K562 (cell line): ENCODE results near the gene ESPN. TPM values are rescaled to one million over a fixed set of nuclear protein-coding genes. Genes with fewer than 3 reads are reported as not detected.
A peak's percentile ranks its signal among the peaks of the same experiment; 100 is the strongest.

ENCODE experiments used
- ATAC-seq: fragments of 200-7000 bp; cut with Tn5 transposase; 3 replicates; pipeline ENCODE4 v1.9.1; 2020; ENCODE audit warnings: moderate library complexity
- BruUV-seq: library from RNA; stranded (reverse); fragments of 400-500 nt; replicated peaks from 2 replicates; lab custom pipeline; 2021; lab: Mats Ljungman, UMichigan
- CTCF ChIA-PET: fragments of 300-600 bp; formaldehyde crosslinking; extraction: SDS; loops from one replicate; lab custom pipeline; 2021; ENCODE audit warnings: low intra/inter-chr PET ratio; lab: Yijun Ruan, JAX
- POLR2A ChIA-PET: fragments of 300-600, 350-650 bp; sonication (Branson Sonifier 250); formaldehyde crosslinking; extraction: SDS; loops from one replicate; lab custom pipeline; 2021; ENCODE audit warnings: antibody characterized with exemption, inconsistent platforms; lab: Yijun Ruan, JAX
- DNase-seq, 4 experiments: peaks; one replicate each; pipeline versions ENCODE4 v3.0.0 to v3.0.0-alpha.2; 2011 to 2018; ENCODE audit warnings: low spot score in 3 of 4, mixed read lengths in 3 of 4; ENCODE audit errors: extremely low read depth in 1 of 4
- FAIRE-seq: peaks from 2 replicates; lab custom pipeline; 2011; peaks lifted over from hg19 to GRCh38; lab: Jason Lieb, UNC
- H2AFZ ChIP-seq: 2 replicates; pipeline ENCODE4 v1.6.0; 2011; ENCODE audit warnings: low read depth, low read length, control low read depth, inconsistent platforms
- H3K27ac ChIP-seq: fragments of 200-600 bp; 3 replicates; pipeline ENCODE4 v1.8.0; 2011; ENCODE audit warnings: low read depth, mild to moderate bottlenecking, control low read depth, inconsistent platforms, low read length, moderate library complexity, mixed read lengths; ENCODE audit errors: extremely low read depth
- H3K27me3 ChIP-seq, 2 experiments: fragments of 300-600 bp in 1 of 2; 2 replicates in 1 of 2; 3 replicates in 1 of 2; pipeline versions ENCODE4 v1.6.0 to v1.8.0; 2011; ENCODE audit warnings: inconsistent platforms in 2 of 2, low read length in 2 of 2, mild to moderate bottlenecking in 1 of 2, mixed read lengths in 1 of 2, moderate library complexity in 1 of 2; ENCODE audit not compliant: control insufficient read depth in 2 of 2, insufficient read depth in 2 of 2
- H3K36me3 ChIP-seq: fragments of 300-600 bp; 3 replicates; pipeline ENCODE4 v1.8.0; 2011; ENCODE audit warnings: mild to moderate bottlenecking, low read length, inconsistent platforms; ENCODE audit not compliant: control insufficient read depth, insufficient read depth
- H3K4me1 ChIP-seq, 2 experiments: fragments of 200-600 bp in 1 of 2; replicated peaks in 1 of 2; 2 replicates in 1 of 2; 3 replicates in 1 of 2; pipeline versions ENCODE4 v1.5.1 to v1.8.0; 2011; ENCODE audit warnings: inconsistent platforms in 2 of 2, low read length in 2 of 2, mild to moderate bottlenecking in 1 of 2, mixed read lengths in 1 of 2, moderate library complexity in 1 of 2; ENCODE audit not compliant: control insufficient read depth in 2 of 2, insufficient read depth in 2 of 2
- H3K4me2 ChIP-seq: 2 replicates; pipeline ENCODE4 v1.6.1; 2011; ENCODE audit warnings: low read length, control low read depth, inconsistent platforms, mixed read lengths; ENCODE audit not compliant: insufficient read depth
- H3K4me3 ChIP-seq: fragments of 200-600 bp; sonication (generic), shearing (Covaris generic); 2 replicates; pipeline ENCODE4 v1.5.1; 2016; ENCODE audit warnings: control low read depth, inconsistent platforms
- H3K79me2 ChIP-seq: fragments of 200-600 bp; 3 replicates; pipeline ENCODE4 v1.8.0; 2011; ENCODE audit warnings: low read length, inconsistent platforms; ENCODE audit not compliant: control insufficient read depth, insufficient read depth
- H3K9ac ChIP-seq, 2 experiments: 2 replicates each; pipeline versions ENCODE4 v1.6.0 to v1.6.1; 2011; ENCODE audit warnings: low read depth in 2 of 2, low read length in 2 of 2, control low read depth in 1 of 2, inconsistent platforms in 1 of 2, mild to moderate bottlenecking in 1 of 2, mixed read lengths in 1 of 2; ENCODE audit not compliant: insufficient read depth in 1 of 2
- H3K9me1 ChIP-seq: one replicate; pipeline ENCODE4 v1.6.0; 2011; ENCODE audit warnings: inconsistent platforms, mild to moderate bottlenecking, low read length, moderate library complexity; ENCODE audit not compliant: control insufficient read depth, insufficient read depth
- H3K9me3 ChIP-seq: replicated peaks from 2 replicates; pipeline ENCODE4 v1.5.1; 2011; ENCODE audit warnings: low read depth, low read length, inconsistent platforms; ENCODE audit not compliant: control insufficient read depth, insufficient read depth
- H4K20me1 ChIP-seq: replicated peaks from 2 replicates; pipeline ENCODE4 v1.6.1; 2011; ENCODE audit warnings: low read length, inconsistent platforms, mixed read lengths; ENCODE audit not compliant: control insufficient read depth, insufficient read depth
- ATF1 ChIP-seq, 2 experiments: fragments of 450-650 bp in 1 of 2; IDR thresholded peaks; 2 replicates each; pipeline ENCODE4 v1.6.1; 2016; ENCODE audit warnings: missing compliant biosample characterization in 1 of 2, missing genetic modification characterization in 1 of 2
- NR2C2 ChIP-seq, 2 experiments: fragments of 200-800 bp in 1 of 2; sonication (Bioruptor generic) in 1 of 2; sonication (generic) in 1 of 2; formaldehyde crosslinking in 1 of 2; IDR thresholded peaks; 2 replicates each; pipeline versions ENCODE4 v1.6.1 to v1.8.0; 2016 to 2022; ENCODE audit warnings: mild to moderate bottlenecking in 1 of 2, missing compliant biosample characterization in 1 of 2, missing genetic modification characterization in 1 of 2, missing genetic modification reagents in 1 of 2
- REST ChIP-seq, 2 experiments: fragments of 450-650 bp; formaldehyde crosslinking in 1 of 2; IDR thresholded peaks; 2 replicates each; pipeline versions ENCODE4 v1.4.0 to v1.6.1; 2014 to 2020; ENCODE audit warnings: mild to moderate bottlenecking in 2 of 2, borderline replicate concordance in 1 of 2, low read depth in 1 of 2
- SAFB ChIP-seq: fragments of 200-400 bp; formaldehyde crosslinking; IDR thresholded peaks from 2 replicates; pipeline ENCODE4 v1.6.1; 2017; ENCODE audit warnings: low read depth, low read length, borderline replicate concordance
- TFAP4 ChIP-seq: sonication (generic); formaldehyde crosslinking; IDR thresholded peaks from 2 replicates; pipeline ENCODE4 v1.8.0; 2022; ENCODE audit warnings: missing genetic modification reagents, mild to moderate bottlenecking, moderate library complexity, borderline replicate concordance
- UBTF ChIP-seq, 2 experiments: IDR thresholded peaks; 2 replicates each; pipeline ENCODE4 v1.6.1; 2012; ENCODE audit warnings: improper control_type of control experiment in 2 of 2, low read depth in 2 of 2, low read length in 2 of 2, borderline replicate concordance in 1 of 2
- ZFX ChIP-seq: sonication (generic); formaldehyde crosslinking; IDR thresholded peaks from 2 replicates; pipeline ENCODE4 v1.8.0; 2022; ENCODE audit warnings: mild to moderate bottlenecking, missing genetic modification reagents, moderate library complexity
- WGBS: fragments of 100-300 bp; shearing (Covaris generic); methylation state at CpG from one replicate; pipeline ENCODE4 v1.1.6; 2016; ENCODE audit warnings: low coverage, mixed read lengths; ENCODE audit not compliant: insufficient coverage; ENCODE audit errors: missing lambda C conversion rate; 5-methylcytosine and 5-hydroxymethylcytosine counted together
- in situ Hi-C: fragments of 300-500 bp; cut with MboI; formaldehyde crosslinking; loops from 4 replicates; pipeline ENCODE4 v1.15.0; 2018; ENCODE audit warnings: inconsistent platforms, mixed read lengths
- intact Hi-C: fragments of 100-400 bp; cut with micrococcal nuclease; formaldehyde crosslinking; loops from 2 replicates; pipeline ENCODE4 v1.14.2; 2022
- polyA plus RNA-seq, 8 experiments: library from polyadenylated mRNA; depleted of rRNA in 4 of 8; stranded (reverse) in 5 of 8; unstranded in 3 of 8; fragments of >200 nt; fragmentation: Nextera tagmentation in 2 of 8; fragmentation: Illumina TruSeq in 1 of 8; extraction: Ambion mirVana in 2 of 8; extraction: Trizol in 1 of 8; gene quantifications; 2 replicates each; pipeline versions ENCODE4 v1.2.1 to v1.2.3, GENCODE V29; 2011 to 2014; ENCODE audit warnings: inconsistent platforms in 1 of 8, missing spikeins in 1 of 8
- total RNA-seq, 7 experiments: library from RNA; depleted of rRNA in 6 of 7; stranded (reverse); fragments of >200 nt in 6 of 7; fragmentation: Illumina TruSeq in 2 of 7; extraction: Trizol in 2 of 7; gene quantifications; 2 replicates each; pipeline versions ENCODE4 v1.2.1 to v1.2.3, GENCODE V29; 2011 to 2021; ENCODE audit warnings: low replicate concordance in 1 of 7

ESPN gene
- total and polyA plus RNA-seq, 9 of the 15 experiments (the other 6 are each of a cell fraction or from before 2014, with no cell fraction given), result 0.07 to 1.2 (median 0.45) TPM; not detected in 3

GRCh38 chr1:6420454-6421042 is 4.0 kb upstream of the ESPN start:
- peak; percentile 21 for ATAC-seq
- Histone ChIP-seq H3K9ac (peak overlapping the region in 1 of 2 experiments; percentile 87; a peak in 2 of 4 replicates), H3K4me3 (peak overlapping the region; percentile 15; the same call in 1 of the 2 replicates), H3K4me2 (peak overlapping the region; percentile 55), H3K36me3 (no peaks in the 10 kb centered on the region), H3K9me3 (no peaks in the 10 kb centered on the region), H3K27me3 (peaks cover 52 to 89% of the 10 kb centered on the region in 2 experiments; a peak in 4 of 5 replicates), H3K27ac (no peak overlapping the region), H2AFZ (peak overlapping the region; percentile 67), H4K20me1 (peaks cover 29% of the 10 kb centered on the region; the same call in 1 of the 2 replicates), H3K4me1 (peaks cover 15 to 50% of the 10 kb centered on the region in 2 experiments), H3K79me2 (no peaks in the 10 kb centered on the region), H3K9me1 (no peaks in the 10 kb centered on the region)
- 5% methylated on average over 44 of the region's 44 CpGs for WGBS
- ChIA-PET CTCF (no interaction called here), POLR2A (interaction anchor here (0.7 to 3.5 kb wide), 3 partner anchors 8 to 56 kb away, joined by 3 to 16 read pairs (median 3); partner anchors contain the start of gene ACOT7)
- no peak for FAIRE-seq
- intact Hi-C loops, result no loop called here
- BruUV-seq, result no TSS peak
- peak; percentile 64 to 94 (median 84) for DNase-seq
- in situ Hi-C loops, result no loop called here
- TF ChIP-seq REST (IDR thresholded peaks at IDR 0.05; ENCODE audit: borderline replicate concordance) (peak; percentile 68), REST (CRISPR knock-in tag; IDR thresholded peaks at IDR 0.05; ENCODE audit: low read depth) (peak; percentile 78; the same call in 1 of the 2 replicates), TFAP4 (CRISPR knock-in tag) (peak; percentile 51; the same call in 1 of the 2 replicates), UBTF (IDR thresholded peaks at IDR 0.05; ENCODE audit: borderline replicate concordance in 1 of 2, low read depth in 2 of 2, low read length in 2 of 2) (peak in 1 of 2 experiments; percentile 16; a peak in 1 of 4 replicates), ZFX (CRISPR knock-in tag) (peak; percentile 38), SAFB (peak; percentile 28; the same call in 1 of the 2 replicates), ATF1 (CRISPR knock-in tag; IDR thresholded peaks at IDR 0.05) (no peak), ATF1 (tag; IDR thresholded peaks at IDR 0.05) (peak; percentile 31; the same call in 1 of the 2 replicates), NR2C2 (CRISPR knock-in tag; IDR thresholded peaks at IDR 0.05) (no peak), NR2C2 (tag; IDR thresholded peaks at IDR 0.05) (no peak)
